CD4-positive, alpha-beta T cell treated with Interleukin-4 for 1 hour (primary cell): ENCODE data around the gene ELFN1.
A peak's percentile ranks its signal among the peaks of the same experiment; 100 is the strongest.

Experiments
- DNase-seq, 2 donors: peaks; one replicate each; pipeline ENCODE4 v3.0.0-alpha.2; 2020 to 2022

Gene ELFN1

GRCh38 chr7:1745576-1746490, 75.8 kb downstream of the ELFN1 start:
- no peak for DNase-seq

DNA sequence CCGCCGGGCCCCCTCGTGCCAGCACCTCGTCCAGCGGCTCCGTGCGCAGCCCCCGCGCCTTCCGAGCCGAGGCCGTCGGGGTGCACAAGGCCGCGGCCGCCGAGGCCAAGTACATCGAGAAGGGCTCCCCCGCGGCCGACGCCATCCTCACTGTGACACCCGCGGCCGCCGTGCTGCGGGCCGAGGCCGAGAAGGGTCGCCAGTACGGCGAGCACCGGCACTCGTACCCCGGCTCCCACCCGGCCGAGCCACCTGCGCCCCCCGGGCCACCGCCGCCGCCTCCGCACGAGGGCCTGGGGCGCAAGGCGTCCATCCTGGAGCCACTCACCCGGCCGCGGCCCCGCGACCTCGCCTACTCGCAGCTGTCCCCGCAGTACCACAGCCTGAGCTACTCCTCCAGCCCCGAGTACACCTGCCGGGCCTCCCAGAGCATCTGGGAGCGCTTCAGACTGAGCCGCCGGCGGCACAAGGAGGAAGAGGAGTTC, 76.5 kb downstream of the ELFN1 start:
- DNase-seq: no peak

DNA sequence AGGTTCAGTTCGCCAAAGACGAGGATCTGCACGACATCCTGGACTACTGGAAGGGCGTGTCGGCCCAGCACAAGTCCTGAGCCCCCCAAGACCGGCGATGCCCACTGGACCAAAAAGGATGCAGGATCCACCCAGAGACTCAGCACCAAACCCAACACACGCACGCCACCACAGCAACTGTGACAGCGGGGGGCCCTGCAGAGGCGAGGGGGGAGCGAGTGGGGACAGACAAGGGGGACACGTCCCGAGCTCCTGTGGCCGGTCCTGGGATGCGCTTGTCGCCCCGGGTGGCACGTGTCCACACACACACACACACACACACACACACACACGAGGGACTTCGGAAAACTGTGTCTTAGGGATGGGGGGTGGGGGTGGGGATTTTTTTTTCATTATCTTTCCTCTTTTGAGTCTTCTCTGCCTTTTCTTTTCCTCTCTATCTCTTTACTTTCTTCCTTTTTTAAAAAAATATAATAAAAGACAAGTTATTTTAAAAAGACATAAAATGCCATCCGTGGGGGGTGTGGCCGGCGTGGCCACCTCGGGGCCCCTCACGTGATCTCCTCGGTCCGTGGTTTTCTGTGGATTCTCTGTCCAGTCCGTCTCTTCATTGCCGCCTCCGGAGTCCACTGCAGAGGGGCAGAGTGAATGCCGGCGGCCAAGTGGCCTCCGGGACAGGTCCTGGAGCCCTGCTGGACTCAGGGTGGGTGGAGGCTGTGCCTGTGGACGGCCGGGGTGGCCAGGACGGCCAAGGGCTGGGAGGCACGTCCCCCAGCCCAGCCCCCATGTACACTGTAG, 77.1 kb downstream of the ELFN1 start:
- no peak for DNase-seq

DNA sequence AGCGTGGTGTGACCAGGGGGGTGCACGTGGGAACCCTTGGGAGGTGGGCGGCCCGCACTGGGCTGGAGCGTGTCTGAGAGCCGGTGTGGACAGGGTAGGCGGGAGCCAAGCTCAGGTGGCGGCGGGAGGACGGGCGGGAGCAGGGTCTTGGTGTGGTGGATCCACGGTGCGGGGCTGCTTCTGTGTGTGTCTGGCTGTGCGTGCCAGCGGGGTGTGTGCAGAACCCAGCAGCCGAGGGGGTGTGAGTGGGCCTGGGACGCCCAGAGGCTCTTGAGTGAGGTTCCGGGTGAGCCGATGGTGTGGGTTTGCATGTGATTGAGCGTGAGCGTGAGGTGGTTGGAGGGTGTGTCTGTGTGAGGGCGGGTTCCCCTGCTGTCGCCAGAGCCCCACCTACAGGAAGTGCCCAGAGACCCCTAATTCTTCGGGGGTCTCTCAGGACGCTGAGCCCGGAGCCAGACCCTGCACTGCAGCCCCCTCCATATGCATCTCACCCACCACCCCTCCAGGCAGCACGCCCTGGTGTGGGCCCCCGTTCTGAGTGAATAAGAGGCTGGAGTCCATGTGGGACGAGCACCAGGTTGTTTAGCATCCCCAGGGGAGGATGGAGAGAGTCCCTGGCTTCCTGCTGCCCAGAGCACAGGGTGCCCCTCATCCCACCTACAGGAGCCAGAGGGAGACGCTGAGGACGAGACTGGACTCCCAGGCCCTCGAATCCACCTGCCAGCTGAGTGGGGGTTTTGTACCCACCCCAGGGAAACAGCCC, 78.2 kb downstream of the ELFN1 start:
- DNase-seq: no peak

- DNase-seq: no peak
Observed at GRCh38 chr7:1748839-1749173, 78.7 kb downstream of the ELFN1 start.

DNA sequence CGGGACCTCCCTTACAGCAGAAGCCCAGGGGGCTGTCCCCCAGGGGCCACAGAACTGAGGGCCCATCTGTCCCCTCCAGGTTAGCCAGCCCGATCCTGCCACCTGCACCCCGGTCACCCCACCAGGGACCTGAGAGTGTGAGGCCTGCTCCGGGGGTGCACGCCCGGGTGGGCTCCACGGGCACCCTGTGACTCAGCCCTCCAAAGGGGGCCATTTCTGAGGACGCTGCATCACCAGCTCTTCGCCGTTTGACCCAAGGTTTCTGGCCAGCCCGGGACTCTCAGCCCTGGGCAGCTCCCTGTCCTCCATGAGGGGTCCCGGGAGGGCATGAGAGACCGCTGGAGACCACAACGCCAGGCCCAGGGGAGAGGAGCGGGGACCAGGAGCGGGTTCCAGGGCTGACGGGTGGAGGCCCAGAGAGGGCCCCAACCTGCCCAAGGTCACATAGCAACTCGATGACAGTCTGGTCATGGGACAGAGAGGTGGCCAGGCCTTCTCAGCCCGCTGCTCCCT, 79.3 kb downstream of the ELFN1 start:
- DNase-seq: no peak

DNA sequence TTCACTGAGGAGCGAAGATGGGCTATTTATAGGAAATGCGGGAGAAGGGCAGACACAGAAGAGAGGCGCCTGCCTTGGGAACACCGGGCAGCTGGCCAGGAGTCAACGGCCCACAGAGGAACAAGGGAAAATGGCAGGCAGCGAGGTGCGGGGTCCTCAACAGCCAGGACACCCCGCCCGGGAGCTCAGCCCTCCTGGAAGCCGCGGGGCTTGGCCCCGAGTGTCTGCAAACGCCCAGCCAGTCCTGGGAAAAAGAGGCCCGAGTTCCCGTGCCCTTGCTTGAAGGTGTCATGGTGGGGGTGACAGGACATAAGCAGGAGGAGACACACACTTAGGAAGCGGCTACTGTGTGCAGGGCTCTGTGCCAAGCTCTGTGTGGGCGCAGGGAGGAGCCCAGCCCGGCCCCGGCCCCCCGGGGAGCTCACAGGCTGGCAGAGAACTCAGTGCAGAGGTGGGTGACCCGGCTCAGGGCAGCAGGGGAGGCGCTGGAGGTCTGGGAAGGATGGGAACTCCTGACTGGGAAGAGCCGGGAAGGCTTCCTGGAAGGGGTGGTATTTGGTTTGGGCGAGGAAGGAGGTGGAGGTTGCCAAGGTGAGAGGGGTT, 79.9 kb downstream of the ELFN1 start:
- DNase-seq: no peak

GRCh38 chr7:1750541-1751021, 80.5 kb downstream of the ELFN1 start:
- no peak for DNase-seq

- no peak for DNase-seq
Observed at GRCh38 chr7:1752111-1752510, 82.0 kb downstream of the ELFN1 start.

- peak in 1 of 2 donors; percentile 19 for DNase-seq
Observed at GRCh38 chr7:1752771-1753563, 82.9 kb downstream of the ELFN1 start.

DNA sequence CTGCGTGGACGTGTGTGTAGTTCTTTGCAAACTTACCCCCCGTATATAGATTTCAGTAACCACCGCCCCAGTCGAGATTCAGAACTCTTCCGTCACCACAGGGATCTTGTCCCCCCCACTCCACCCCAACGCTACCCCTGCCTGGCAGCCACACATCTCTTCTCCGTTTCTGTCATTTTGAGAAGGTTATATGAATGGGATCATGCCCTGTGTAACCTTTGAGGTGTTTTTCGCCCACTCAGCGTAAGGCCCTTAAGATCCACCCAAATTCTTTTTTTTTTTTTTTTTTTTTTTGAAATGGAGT, 83.4 kb downstream of the ELFN1 start:
- no peak for DNase-seq

DNA sequence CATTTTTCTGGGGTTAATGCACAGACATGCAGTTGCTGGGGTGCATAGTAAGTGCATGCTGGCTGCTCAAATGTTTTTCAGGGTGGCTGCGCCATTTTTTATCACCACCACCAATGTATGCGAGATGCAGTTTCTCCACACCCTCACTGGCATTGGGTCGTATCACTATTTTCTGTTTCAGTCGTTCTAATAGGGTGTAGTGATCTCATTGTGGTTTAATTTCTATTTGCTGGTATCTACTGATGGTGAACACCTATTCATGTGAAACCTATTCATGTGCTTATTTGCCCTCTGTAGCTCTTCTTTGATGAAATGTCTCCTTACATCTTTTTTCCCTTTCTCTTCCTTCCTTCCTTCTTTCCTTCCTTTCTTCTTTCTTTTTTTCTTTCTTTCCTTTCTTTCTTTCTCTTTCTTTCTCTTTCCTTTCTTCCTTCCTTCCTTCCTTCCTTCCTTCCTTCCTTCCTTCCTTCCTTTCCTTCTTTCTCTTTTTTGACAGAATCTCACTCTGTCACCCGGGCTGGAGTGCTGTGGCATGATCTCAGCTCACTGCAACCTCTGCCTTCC, 84.3 kb downstream of the ELFN1 start:
- no peak for DNase-seq

DNA sequence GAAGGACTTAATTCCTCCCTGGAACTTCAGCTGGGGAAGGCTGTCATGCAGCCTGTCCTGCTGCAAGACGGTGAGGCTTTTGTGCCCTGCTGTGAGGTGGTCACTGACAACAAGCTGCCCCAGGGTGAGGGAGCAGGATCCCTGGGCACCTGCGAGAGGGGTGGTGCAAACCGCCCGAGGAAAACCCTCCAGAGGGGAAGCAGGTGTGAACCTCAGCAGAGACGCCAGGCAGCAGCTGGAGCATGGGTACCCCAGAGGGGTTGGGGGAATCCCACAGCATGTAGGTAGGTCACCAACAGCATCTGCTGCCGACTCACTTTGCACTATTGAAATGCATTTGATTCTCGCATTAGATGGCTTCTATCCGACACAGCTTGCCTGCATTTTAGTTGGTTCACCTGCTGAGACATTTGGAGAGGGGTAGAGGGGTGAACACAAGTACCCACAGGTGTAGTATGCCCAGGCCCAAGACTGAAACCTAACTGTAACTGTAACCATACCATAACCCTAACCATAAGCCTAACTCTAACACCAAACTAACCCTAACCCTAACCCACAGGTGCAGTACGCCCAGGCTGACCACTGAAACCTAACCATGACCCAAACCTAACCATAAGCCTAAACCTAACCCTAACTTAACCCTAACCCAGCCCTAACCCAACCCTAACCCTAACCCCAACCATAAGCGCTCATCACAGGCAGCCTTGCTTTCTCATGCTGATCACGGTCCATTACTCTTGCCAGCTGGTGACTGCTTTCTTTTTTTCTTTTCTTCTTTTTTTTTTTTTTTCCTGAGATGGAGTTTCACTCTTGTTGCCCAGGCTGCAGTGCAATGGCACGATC, 85.9 kb downstream of the ELFN1 start:
- no peak for DNase-seq

GRCh38 chr7:1757601-1758000, 87.5 kb downstream of the ELFN1 start:
- no peak for DNase-seq

DNA sequence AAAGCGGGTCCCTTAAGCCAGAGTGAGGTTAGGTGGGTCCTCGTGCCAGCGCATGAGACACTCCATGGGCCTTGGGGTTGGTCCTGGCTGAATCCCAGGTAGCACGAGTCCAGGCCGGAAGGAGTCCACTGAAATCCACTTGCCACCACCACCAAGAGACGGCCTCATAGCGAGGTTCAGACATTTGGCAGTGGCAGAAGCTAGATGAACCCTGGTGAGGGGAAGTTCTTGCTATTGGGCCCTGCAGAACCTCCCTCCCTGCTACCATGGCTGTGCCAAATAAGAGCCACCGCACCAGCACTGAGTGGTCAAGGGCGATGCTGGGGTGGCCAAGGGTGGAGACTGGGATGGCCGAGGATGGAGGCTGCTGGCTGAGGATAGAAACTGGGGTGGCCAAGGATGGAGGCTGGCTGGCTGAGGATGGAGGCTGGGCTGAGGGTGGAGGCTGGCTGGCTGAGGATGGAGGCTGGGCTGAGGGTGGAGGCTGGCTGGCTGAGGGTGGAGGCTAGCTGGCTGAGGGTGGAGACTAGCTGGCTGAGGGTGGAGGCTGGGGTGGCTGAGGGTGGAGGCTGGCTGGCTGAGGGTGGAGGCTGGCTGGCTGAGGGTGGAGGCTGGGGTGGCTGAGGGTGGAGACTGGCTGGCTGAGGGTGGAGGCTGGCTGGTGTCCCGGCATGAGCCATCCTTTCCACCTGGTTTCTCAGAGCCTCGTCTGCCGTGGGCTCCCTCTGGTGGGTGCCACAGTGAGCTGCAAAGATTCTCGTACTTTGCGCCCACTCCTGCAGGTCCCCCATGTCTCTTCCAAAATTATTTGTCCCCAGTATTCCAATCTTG, 88.2 kb downstream of the ELFN1 start:
- DNase-seq: no peak

- DNase-seq: no peak
Observed at GRCh38 chr7:1758859-1759521, 88.9 kb downstream of the ELFN1 start.

DNA sequence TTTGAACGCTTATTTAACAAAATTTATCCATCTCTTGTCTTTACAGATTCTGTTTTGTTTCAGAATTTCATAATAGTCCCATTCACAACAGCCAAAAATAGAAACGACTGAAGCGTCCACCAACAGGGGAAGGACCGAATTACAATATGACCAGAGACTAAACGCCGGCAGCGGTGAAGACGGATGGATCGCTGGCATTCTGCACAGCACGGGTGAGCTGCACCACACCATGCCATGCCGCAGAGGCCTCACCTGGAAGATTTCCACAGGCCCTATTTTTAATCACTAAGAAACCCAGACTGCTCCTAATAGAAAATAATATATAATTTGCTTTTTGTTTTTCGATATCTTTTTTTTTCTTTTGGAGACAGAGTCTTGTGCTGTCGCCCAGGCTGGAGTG, 91.0 kb downstream of the ELFN1 start:
- DNase-seq: no peak

DNA sequence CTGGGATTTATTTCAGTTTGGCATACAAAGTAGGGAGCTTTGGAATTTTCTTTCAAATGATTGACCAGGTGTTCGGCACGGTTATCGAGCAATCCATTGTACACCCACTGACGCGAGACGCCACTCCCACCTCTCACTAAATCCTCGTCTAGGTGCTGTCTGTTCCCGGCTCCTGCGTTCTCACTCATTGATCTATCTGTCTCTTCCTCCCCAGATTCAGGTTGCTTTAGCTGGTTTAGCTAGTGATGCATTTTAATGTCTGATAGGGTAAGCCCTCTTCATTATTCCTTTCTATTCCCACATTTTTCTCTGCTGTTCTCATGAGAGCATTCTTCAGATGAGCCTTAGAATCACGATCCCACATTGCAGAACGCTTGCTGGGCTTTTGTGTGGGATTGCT, 91.7 kb downstream of the ELFN1 start:
- no peak for DNase-seq
